Adrenal gland (tissue), 5 donors: Measurements from ENCODE around the gene MYH6.

Experiments
- CTCF ChIP-seq, 6 experiments: fragments of 450-650 bp in 4 of 6; fragments of 200-600 bp in 2 of 6; sonication (generic) in 1 of 6; IDR thresholded peaks; 1 replicate in 5 of 6; 2 replicates in 1 of 6; pipeline versions ENCODE4 v1.5.1 to v1.8.0; 2016 to 2021; ENCODE audit warnings: antibody characterized with exemption in 6 of 6, mild to moderate bottlenecking in 2 of 6, moderate library complexity in 1 of 6
- POLR2A ChIP-seq, 2 donors: fragments of 450-650 bp; IDR thresholded peaks; one replicate each; pipeline ENCODE4 v1.6.1; 2017; ENCODE audit warnings: antibody characterized with exemption in 2 of 2, mild to moderate bottlenecking in 2 of 2, moderate library complexity in 1 of 2
- donor health status: DM: no; HTN: no; CAD: no.

DNA sequence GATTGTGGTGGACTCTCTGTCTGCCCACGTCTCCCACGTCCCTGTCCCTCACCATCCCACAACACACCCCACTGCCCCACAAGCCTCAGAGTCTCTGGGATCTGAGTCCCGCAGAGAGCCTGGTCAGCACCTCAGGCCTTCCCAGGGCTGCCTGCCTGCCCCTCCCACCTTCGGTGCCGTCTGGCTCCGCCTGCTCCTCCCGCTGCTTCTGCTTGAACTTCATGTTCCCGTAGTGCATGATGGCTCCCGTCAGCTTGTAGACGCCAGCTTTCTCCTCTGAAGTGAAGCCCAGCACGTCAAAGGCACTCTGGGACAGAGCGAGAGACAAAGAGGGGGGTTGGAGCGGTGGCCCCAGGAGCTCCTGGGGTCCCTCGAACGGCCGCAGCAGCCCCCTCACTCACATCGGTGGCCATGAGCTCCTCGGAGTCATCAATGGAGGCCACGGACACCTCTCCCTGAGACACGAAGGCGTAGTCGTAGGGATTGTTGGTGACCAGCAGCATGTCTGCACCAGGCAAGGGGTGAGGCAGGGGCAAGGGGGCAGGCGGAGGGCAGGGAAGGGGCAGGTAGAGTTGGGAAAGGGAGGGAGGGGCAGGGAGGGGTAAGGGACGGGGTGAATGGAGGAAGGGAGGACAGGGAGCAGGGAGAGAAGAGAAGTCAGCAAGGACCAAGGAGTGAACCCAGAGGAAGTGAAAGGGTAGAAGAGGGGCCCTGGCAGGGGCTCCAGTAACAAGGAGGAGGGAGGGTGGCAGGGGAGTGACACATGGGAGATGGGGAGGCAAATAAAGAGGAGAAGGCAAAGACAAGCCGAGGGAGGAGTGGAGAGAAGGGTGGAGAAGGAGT, 5.6 kb downstream of the MYH6 start:
- TF ChIP-seq POLR2A (IDR thresholded peaks at IDR 0.05), result no peak
- no peak for TF ChIP-seq CTCF (IDR thresholded peaks at IDR 0.05)
